Caco-2 (cell line): ENCODE results near the gene FRMD3. TPM values are rescaled to one million over a fixed set of nuclear protein-coding genes. Genes with fewer than 3 reads are reported as not detected.

Experiments
- BruUV-seq: library from RNA; stranded (reverse); fragments of 400-500 nt; replicated peaks from 2 replicates; lab custom pipeline; 2021; lab: Mats Ljungman, UMichigan
- CTCF ChIA-PET: fragments of 300-600 bp; sonication (Branson Sonifier 250); formaldehyde crosslinking; loops from one replicate; lab custom pipeline; 2022; ENCODE audit warnings: antibody characterized with exemption; lab: Charles Lee
- POLR2A ChIA-PET: fragments of 300-600 bp; sonication (Branson Sonifier 250); formaldehyde crosslinking; loops from one replicate; lab custom pipeline; 2022; ENCODE audit warnings: antibody characterized with exemption; lab: Charles Lee
- DNase-seq, 2 experiments: peaks; one replicate each; pipeline versions ENCODE4 v3.0.0 to v3.0.0-alpha.2; 2020 to 2022
- H3K27me3 ChIP-seq: replicated peaks from 2 replicates; pipeline ENCODE4 v1.6.0; 2011; ENCODE audit warnings: low read length; ENCODE audit not compliant: control insufficient read depth, insufficient read depth
- H3K36me3 ChIP-seq: 2 replicates; pipeline ENCODE4 v1.5.1; 2011; ENCODE audit warnings: low read length; ENCODE audit not compliant: control insufficient read depth, insufficient read depth
- H3K4me1 ChIP-seq: fragments of 250-450 bp; sonication (Bioruptor Pico); 2 replicates; pipeline ENCODE4 v1.5.1; 2020; ENCODE audit warnings: mild to moderate bottlenecking
- H3K4me3 ChIP-seq: 2 replicates; pipeline ENCODE4 v1.5.1; 2011; ENCODE audit warnings: low read depth, mild to moderate bottlenecking, control low read depth, low read length
- H3K9me3 ChIP-seq: fragments of 250-450 bp; sonication (Bioruptor Pico); 2 replicates; pipeline ENCODE4 v1.5.1; 2020; ENCODE audit warnings: mild to moderate bottlenecking, moderate library complexity
- H3K27ac Mint-ChIP-seq: one replicate; pipeline ENCODE4 v1.8.0; 2022; ENCODE audit warnings: mixed read lengths; ENCODE audit not compliant: unreplicated experiment
- H3K27me3 Mint-ChIP-seq: one replicate; pipeline ENCODE4 v1.8.0; 2022; ENCODE audit warnings: mixed read lengths; ENCODE audit not compliant: insufficient read depth, unreplicated experiment
- H3K36me3 Mint-ChIP-seq: one replicate; pipeline ENCODE4 v1.8.0; 2022; ENCODE audit warnings: mild to moderate bottlenecking, mixed read lengths; ENCODE audit not compliant: insufficient read depth, unreplicated experiment
- H3K4me1 Mint-ChIP-seq: one replicate; pipeline ENCODE4 v1.8.0; 2022; ENCODE audit warnings: low read depth, mixed read lengths; ENCODE audit not compliant: unreplicated experiment
- H3K4me3 Mint-ChIP-seq: one replicate; pipeline ENCODE4 v1.8.0; 2022; ENCODE audit warnings: mild to moderate bottlenecking, moderate library complexity, mixed read lengths; ENCODE audit not compliant: unreplicated experiment
- H3K9me3 Mint-ChIP-seq: one replicate; pipeline ENCODE4 v1.8.0; 2022; ENCODE audit warnings: mixed read lengths; ENCODE audit not compliant: unreplicated experiment
- intact Hi-C: fragments of 100-400 bp; cut with micrococcal nuclease; formaldehyde crosslinking; loops from one replicate; pipeline ENCODE4 v1.10.0; 2022; ENCODE audit not compliant: unreplicated experiment
- total RNA-seq: library from RNA; stranded (reverse); gene quantifications from 2 replicates; pipeline ENCODE4 v1.2.3, GENCODE V29; 2022
- TF ChIP-seq, protein P1 (sequence below), 2 experiments: fragments of 200-600 bp in 1 of 2; IDR thresholded peaks; 1 replicate in 1 of 2; 2 replicates in 1 of 2; pipeline versions ENCODE4 v1.5.1 to v1.8.0; 2011 to 2022; ENCODE audit warnings: antibody characterized with exemption in 1 of 2, control low read depth in 1 of 2, inconsistent platforms in 1 of 2, low read depth in 1 of 2, low read length in 1 of 2, mild to moderate bottlenecking in 1 of 2, moderate library complexity in 1 of 2; ENCODE audit not compliant: insufficient read depth in 1 of 2, severe bottlenecking in 1 of 2, unreplicated experiment in 1 of 2

FRMD3 gene
- total RNA-seq, 1 experiment from 2014 or later: not detected

DNA sequence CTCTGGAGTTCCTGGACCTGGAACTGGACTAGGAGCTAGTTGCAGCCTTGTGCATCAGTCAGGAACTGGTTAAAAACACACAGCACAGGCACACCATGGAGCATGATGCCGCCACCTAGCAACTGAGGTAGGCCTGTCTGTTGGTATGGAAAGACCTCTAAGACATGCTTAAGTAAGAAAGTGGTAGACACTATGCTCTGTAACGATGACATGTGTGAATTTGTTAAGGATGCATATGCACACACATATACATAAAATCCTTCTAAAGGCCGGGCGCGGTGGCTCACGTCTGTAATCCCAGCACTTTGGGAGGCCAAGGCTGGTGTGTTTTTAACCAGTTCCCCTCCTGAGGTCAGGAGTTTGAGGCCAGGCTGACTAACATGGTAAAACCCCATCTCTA, 338.4 kb downstream of the FRMD3 start:
- no peaks in the 10 kb centered on the region for H3K9me3 Mint-ChIP-seq
- no peaks in the 10 kb centered on the region for H3K36me3 Mint-ChIP-seq
- H3K27ac Mint-ChIP-seq: peak overlapping the region; percentile 55
- no peak overlapping the region for H3K4me3 ChIP-seq
- H3K27me3 Mint-ChIP-seq: peaks cover 6% of the 10 kb centered on the region
- no peaks in the 10 kb centered on the region for H3K4me1 ChIP-seq
- no peaks in the 10 kb centered on the region for H3K9me3 ChIP-seq
- intact Hi-C loops: loop anchor here (1.0 kb wide), 2 partner anchors 31 to 344 kb away; no protein-coding TSS in a partner anchor
- TF ChIP-seq, protein P1, sequence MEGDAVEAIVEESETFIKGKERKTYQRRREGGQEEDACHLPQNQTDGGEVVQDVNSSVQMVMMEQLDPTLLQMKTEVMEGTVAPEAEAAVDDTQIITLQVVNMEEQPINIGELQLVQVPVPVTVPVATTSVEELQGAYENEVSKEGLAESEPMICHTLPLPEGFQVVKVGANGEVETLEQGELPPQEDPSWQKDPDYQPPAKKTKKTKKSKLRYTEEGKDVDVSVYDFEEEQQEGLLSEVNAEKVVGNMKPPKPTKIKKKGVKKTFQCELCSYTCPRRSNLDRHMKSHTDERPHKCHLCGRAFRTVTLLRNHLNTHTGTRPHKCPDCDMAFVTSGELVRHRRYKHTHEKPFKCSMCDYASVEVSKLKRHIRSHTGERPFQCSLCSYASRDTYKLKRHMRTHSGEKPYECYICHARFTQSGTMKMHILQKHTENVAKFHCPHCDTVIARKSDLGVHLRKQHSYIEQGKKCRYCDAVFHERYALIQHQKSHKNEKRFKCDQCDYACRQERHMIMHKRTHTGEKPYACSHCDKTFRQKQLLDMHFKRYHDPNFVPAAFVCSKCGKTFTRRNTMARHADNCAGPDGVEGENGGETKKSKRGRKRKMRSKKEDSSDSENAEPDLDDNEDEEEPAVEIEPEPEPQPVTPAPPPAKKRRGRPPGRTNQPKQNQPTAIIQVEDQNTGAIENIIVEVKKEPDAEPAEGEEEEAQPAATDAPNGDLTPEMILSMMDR (IDR thresholded peaks at IDR 0.05; ENCODE audit: insufficient read depth in 1 of 2, low read depth in 1 of 2, low read length in 1 of 2, severe bottlenecking in 1 of 2, unreplicated experiment in 1 of 2): no peak
- DNase-seq: no peak
- no peaks in the 10 kb centered on the region for H3K27me3 ChIP-seq
- H3K36me3 ChIP-seq: no peaks in the 10 kb centered on the region
- ChIA-PET POLR2A (no interaction called here), CTCF (no interaction called here)
- BruUV-seq: no TSS peak
- H3K4me1 Mint-ChIP-seq: no peaks in the 10 kb centered on the region
- H3K4me3 Mint-ChIP-seq: no peak overlapping the region

DNA sequence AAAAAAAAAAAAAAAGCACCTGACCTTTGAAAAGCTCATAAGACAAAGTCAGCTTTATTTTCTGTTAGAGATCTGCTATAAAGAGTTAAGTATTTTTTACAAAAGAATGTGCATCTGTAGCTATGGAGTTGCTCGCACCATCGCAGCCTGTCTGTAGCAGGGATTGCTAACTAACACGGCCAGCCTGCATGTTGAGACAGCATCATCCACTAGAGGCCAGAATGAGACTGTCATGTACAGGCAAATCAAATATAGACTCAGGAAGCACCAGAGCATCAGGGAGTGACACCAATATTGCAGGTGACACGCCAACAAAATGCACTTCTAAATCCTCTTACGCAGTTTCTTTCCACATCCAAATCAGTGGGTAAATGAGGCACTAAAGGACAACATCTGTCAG, 339.0 kb downstream of the FRMD3 start:
- no peaks in the 10 kb centered on the region for H3K9me3 Mint-ChIP-seq
- POLR2A ChIA-PET: no interaction called here

DNA sequence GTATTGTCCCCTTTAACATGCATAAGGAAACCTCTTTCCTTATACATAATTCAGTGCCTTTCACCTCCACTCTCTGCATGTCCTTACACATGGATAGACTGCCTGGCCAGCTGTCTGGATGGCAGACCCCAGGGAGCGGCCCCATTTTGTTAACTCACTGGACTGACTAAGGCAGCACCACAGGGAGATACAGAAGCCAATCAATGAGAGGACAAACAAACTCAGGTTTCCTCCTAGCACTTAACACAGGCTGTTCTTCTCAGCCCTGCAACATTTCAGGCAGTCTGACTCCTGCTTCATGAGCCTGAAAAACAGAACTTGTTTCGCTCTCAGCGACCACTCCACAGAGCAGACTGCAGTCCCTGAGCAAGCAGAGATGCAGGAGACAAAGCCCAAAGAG, 339.8 kb downstream of the FRMD3 start:
- intact Hi-C loops: no loop called here
- CTCF ChIA-PET: no interaction called here
- H3K27me3 Mint-ChIP-seq: peaks cover 6% of the 10 kb centered on the region
- H3K27ac Mint-ChIP-seq: no peak overlapping the region
- Histone ChIP-seq H3K4me1 (no peaks in the 10 kb centered on the region), H3K36me3 (no peaks in the 10 kb centered on the region), H3K9me3 (no peaks in the 10 kb centered on the region), H3K27me3 (no peaks in the 10 kb centered on the region), H3K4me3 (no peak overlapping the region)
- H3K9me3 Mint-ChIP-seq: no peaks in the 10 kb centered on the region
- H3K4me1 Mint-ChIP-seq: no peaks in the 10 kb centered on the region
- BruUV-seq: no TSS peak
- DNase-seq: no peak
- H3K36me3 Mint-ChIP-seq: no peaks in the 10 kb centered on the region
- no peak overlapping the region for H3K4me3 Mint-ChIP-seq
- POLR2A ChIA-PET: no interaction called here
- TF ChIP-seq, protein P1 (IDR thresholded peaks at IDR 0.05; ENCODE audit: insufficient read depth in 1 of 2, low read depth in 1 of 2, low read length in 1 of 2, severe bottlenecking in 1 of 2, unreplicated experiment in 1 of 2): no peak

More for the DNA sequence above, 339.0 kb downstream of the FRMD3 start:
- Histone ChIP-seq H3K36me3 (no peaks in the 10 kb centered on the region), H3K9me3 (no peaks in the 10 kb centered on the region), H3K4me1 (no peaks in the 10 kb centered on the region), H3K27me3 (no peaks in the 10 kb centered on the region), H3K4me3 (no peak overlapping the region)
- Mint-ChIP-seq H3K27ac (peak overlapping the region; percentile 55), H3K36me3 (no peaks in the 10 kb centered on the region), H3K27me3 (peaks cover 6% of the 10 kb centered on the region), H3K4me1 (no peaks in the 10 kb centered on the region), H3K4me3 (no peak overlapping the region)
- BruUV-seq: no TSS peak
- intact Hi-C loops: loop anchor here (1.0 kb wide), 2 partner anchors 32 to 345 kb away; no protein-coding TSS in a partner anchor
- CTCF ChIA-PET: interaction anchor here (0.6 kb wide), 1 partner anchor 450 kb away, joined by 3 read pairs; no protein-coding TSS in a partner anchor
- peak; percentile 30 to 33 for DNase-seq
- TF ChIP-seq, protein P1 (IDR thresholded peaks at IDR 0.05; ENCODE audit: insufficient read depth in 1 of 2, low read depth in 1 of 2, low read length in 1 of 2, severe bottlenecking in 1 of 2, unreplicated experiment in 1 of 2): peak in 1 of 2 experiments; percentile 56
